BJ (cell line): ENCODE measurements around the gene SCP2D1. TPM values are rescaled to one million over a fixed set of nuclear protein-coding genes. Genes with fewer than 3 reads are reported as not detected.

Source experiments
- CTCF ChIA-PET: fragments of 350-600 bp; formaldehyde crosslinking; extraction: SDS; loops from one replicate; lab custom pipeline; 2021; ENCODE audit warnings: antibody characterized with exemption, inconsistent platforms; lab: Yijun Ruan, JAX
- POLR2A ChIA-PET: fragments of 300-600 bp; sonication (Branson Sonifier 250); formaldehyde crosslinking; extraction: SDS; loops from one replicate; lab custom pipeline; 2021; ENCODE audit warnings: antibody characterized with exemption; lab: Charles Lee
- DNase-seq: peaks from one replicate; pipeline ENCODE4 v3.0.0-alpha.2; 2011; ENCODE audit warnings: low read depth
- H3K27me3 ChIP-seq: 2 replicates; pipeline ENCODE4 v1.6.0; 2011; ENCODE audit warnings: low read length; ENCODE audit not compliant: control insufficient read depth, insufficient read depth
- H3K36me3 ChIP-seq: 2 replicates; pipeline ENCODE4 v1.5.1; 2011; ENCODE audit warnings: low read length; ENCODE audit not compliant: control insufficient read depth, insufficient read depth
- H3K4me3 ChIP-seq: 2 replicates; pipeline ENCODE4 v1.5.1; 2011; ENCODE audit warnings: low read depth, mild to moderate bottlenecking, control low read depth, low read length
- polyA plus RNA-seq: library from polyadenylated mRNA; depleted of rRNA; stranded (reverse); fragments of >200 nt; gene quantifications from 2 replicates; pipeline ENCODE4 v1.2.3, GENCODE V29; 2011
- TF ChIP-seq, protein P1 (sequence below): IDR thresholded peaks from 2 replicates; pipeline ENCODE4 v1.5.1; 2011; ENCODE audit warnings: low read depth, mild to moderate bottlenecking, control low read depth, inconsistent platforms, low read length, moderate library complexity; ENCODE audit not compliant: insufficient read depth

Gene SCP2D1
- polyA plus RNA-seq, 1 experiment: not detected

DNA sequence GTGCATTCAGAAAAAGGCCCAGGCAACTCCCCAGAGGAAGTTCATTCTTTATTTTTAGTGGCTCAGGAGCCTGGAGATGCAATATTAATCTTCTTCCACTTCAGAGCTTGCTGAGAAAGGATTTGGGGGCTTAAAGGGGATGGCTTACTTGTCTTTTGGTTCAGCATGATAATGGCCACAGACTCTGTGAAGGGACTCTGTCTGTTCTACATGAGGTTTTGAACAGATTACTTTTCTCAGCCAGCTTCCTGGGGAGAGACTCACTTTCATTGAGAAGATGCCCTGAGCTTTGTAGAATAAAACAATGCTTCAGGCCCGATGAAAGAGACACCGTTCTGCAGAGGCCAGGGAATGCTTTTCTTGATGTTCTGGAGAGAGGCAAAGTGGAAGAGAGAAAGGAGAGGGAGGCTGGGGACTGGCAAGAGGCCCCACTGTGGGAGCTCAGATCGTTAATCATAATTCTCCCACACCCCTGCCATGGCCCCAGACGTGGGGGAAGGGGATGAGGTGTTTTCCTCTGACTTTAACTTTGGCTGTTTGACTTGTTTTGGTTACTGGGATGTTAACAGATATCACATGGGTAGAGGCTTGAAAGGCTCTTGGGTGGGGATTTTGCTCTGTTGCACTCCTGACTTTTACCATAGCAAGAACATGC lies 19.1 kb downstream of the SCP2D1 start:
- Histone ChIP-seq H3K36me3 (no peaks in the 10 kb centered on the region), H3K27me3 (no peaks in the 10 kb centered on the region), H3K4me3 (no peak overlapping the region)
- TF ChIP-seq, protein P1, sequence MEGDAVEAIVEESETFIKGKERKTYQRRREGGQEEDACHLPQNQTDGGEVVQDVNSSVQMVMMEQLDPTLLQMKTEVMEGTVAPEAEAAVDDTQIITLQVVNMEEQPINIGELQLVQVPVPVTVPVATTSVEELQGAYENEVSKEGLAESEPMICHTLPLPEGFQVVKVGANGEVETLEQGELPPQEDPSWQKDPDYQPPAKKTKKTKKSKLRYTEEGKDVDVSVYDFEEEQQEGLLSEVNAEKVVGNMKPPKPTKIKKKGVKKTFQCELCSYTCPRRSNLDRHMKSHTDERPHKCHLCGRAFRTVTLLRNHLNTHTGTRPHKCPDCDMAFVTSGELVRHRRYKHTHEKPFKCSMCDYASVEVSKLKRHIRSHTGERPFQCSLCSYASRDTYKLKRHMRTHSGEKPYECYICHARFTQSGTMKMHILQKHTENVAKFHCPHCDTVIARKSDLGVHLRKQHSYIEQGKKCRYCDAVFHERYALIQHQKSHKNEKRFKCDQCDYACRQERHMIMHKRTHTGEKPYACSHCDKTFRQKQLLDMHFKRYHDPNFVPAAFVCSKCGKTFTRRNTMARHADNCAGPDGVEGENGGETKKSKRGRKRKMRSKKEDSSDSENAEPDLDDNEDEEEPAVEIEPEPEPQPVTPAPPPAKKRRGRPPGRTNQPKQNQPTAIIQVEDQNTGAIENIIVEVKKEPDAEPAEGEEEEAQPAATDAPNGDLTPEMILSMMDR: no peak
- no peak for DNase-seq
- ChIA-PET POLR2A (no interaction called here), CTCF (interaction anchor here (1.2 kb wide), 1 partner anchor 200 kb away, joined by 3 read pairs; no protein-coding TSS in a partner anchor)

DNA sequence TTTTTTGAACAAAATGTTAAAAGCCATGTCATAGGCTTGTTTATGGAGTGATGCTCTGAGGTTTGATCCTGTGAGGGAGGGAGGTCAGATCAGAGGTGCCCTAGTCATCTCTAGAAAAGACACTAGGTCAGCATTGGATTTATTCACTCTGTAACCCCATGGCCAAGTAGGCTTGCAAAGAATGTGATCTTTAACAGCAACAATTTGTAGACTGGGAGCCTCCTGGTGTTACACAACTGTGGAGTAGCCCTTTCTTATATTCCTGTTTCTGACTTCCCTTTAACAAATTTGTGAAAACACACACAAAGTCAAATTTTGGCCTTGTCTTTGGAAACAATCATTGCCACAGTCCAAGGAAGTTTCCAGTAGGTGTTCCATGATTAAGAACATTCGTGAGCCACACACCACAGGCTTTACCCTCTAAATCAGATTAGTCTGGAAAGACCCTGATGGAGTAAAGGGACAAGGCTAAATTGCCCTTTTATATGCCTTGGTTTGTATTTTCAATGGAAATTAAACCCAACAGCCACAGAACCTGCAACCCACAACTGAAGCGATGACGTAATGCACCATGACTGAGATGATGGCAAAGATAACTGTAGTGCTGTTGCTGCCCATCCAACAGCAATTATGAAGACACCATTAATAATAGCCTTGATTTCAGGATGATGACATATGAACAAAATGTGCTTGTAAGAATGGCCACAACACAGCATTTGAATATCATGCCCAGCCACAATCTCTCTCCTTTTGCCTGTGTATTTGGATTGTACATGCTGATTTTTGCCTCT lies 22.1 kb downstream of the SCP2D1 start:
- ChIA-PET CTCF (interaction anchor here (0.6 kb wide), 1 partner anchor 17 kb away, joined by 3 read pairs; no protein-coding TSS in a partner anchor), POLR2A (no interaction called here)
- TF ChIP-seq, protein P1: no peak
- Histone ChIP-seq H3K4me3 (no peak overlapping the region), H3K27me3 (no peaks in the 10 kb centered on the region), H3K36me3 (no peaks in the 10 kb centered on the region)
- DNase-seq: no peak

DNA sequence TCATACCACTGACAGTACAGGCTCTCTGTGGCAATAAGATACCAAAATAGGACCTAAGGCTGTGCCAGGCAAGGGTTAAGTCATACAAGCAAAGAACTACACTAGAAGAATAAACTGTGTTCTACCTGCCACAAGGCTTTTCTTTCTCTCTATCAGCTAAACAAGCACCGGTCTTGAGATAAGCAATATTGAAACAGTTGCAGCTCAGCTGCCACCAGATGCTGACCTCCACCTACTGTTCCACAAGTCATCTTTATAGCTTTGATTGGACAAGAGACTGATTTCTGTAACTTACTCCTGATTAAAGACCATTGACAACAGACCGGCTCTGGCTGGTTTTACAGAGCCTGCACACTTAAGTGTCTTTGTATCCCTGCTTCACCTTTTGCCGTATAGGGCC lies 24.1 kb downstream of the SCP2D1 start:
- TF ChIP-seq, protein P1: no peak
- POLR2A ChIA-PET: no interaction called here
- CTCF ChIA-PET: no interaction called here

DNA sequence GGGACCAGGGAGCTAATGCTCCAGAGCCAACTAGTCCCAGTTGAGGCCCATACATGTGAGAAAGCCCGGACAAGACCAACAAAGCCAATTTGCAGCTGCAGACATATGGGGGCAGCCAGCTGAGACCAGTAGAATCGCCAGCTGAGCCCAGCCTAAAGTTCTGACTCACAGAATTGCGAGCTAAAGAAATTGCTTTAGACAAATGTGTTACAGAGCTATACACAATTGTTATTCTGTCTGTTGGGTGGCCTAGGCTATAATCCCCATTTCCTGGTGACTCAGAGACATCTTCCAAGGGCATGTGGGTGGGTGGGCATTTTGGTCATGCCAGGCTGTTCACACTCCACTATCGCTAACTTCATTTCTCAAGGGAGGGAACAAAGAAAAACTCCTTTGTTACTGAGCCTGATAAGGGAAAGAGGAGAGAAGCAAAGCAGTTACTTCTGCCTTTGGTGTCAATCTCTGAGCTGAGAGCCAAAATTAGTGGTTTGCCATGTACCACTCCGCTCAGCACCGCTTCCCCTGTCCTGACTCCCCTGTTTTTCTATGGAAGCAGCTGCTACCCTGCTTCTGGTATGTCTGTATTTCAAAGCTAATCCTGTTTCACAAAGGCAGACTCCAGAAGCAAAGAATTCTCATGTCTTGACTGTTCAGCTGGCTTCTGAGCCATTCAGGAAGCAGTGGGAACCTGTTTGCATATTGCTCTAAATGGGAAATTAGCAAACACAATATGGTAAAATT lies 26.1 kb downstream of the SCP2D1 start:
- Histone ChIP-seq H3K4me3 (no peak overlapping the region), H3K36me3 (no peaks in the 10 kb centered on the region), H3K27me3 (no peaks in the 10 kb centered on the region)
- TF ChIP-seq, protein P1: no peak
- no peak for DNase-seq
- ChIA-PET CTCF (interaction anchor here (1.2 to 1.4 kb wide), 2 partner anchors 13 to 21 kb away, joined by 3 read pairs; no protein-coding TSS in a partner anchor), POLR2A (no interaction called here)

More for the DNA sequence above, 24.1 kb downstream of the SCP2D1 start:
- Histone ChIP-seq H3K36me3 (no peaks in the 10 kb centered on the region), H3K27me3 (no peaks in the 10 kb centered on the region), H3K4me3 (no peak overlapping the region)
- DNase-seq: no peak
